HG03457 (cell line): ENCODE results near the gene ZPLD1.

Source experiments
- ATAC-seq: cut with Tn5 transposase; IDR thresholded peaks from one replicate; pipeline ENCODE4 v1.9.1; 2021; ENCODE audit warnings: moderate number of reproducible peaks; ENCODE audit not compliant: unreplicated experiment

Gene ZPLD1

GRCh38 chr3:102464261-102464660, 29.4 kb downstream of the ZPLD1 start:
- ATAC-seq: no peak

GRCh38 chr3:102466001-102466400, 31.2 kb downstream of the ZPLD1 start:
- ATAC-seq: no peak

DNA sequence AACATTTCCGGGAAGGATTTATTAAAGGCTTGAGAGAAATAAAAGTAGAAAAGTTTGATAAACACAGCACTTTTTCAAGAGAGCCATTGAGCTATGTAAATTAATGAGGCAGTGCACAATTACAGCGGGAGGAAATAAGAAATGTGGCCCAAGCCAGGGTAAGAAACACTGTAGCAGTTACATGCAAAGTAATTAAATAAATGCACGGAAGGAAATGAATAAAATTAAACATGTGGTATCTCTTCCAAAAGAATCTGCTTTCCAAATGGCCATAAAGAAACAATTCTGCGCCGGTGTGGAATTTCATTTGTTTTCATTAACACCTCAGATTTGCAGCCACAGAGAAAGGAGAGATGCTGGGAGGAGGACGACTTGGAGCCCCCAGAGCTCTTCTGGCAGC, 35.3 kb downstream of the ZPLD1 start:
- ATAC-seq: no peak

- no peak for ATAC-seq
Measured at GRCh38 chr3:102471001-102471400, 36.2 kb downstream of the ZPLD1 start.

- ATAC-seq: no peak
Measured at GRCh38 chr3:102471491-102471890, 36.7 kb downstream of the ZPLD1 start.

DNA sequence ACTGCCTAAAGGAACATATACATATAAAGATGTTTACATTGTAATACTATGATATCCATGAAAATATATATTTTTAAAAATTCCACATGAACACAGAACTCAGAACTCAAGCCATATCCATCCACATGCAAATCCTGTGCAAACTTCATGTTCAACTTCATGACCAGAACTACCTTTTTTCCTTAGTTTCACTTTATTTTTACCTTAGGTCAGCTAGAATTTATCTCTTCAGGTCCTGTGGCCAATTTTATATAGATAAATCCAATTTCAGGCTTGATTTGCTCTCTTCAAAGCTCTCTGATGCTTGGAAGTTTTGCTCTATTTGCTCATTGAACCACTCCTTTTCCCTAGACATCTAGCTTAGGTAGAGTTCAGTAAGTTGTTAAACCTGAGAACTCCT, 38.8 kb downstream of the ZPLD1 start:
- ATAC-seq: no peak

DNA sequence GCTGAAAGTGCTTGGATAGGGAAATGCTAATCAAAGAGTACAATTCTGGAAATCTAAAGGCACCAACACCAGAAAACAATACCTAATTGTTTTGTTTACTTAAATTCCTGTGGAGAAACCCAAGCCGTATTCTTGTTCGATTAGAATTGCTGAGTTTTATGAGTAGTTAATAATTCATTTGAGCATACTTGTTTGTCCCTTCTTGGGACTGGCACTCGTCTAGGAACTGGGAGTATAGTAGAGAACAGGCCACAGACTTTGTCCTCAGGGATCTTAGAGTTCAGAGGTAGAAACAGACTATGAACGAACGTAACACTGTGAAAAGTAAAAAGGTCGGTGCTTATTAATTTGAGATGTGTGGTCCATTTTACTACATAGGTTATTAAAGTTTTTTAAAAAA, 39.4 kb downstream of the ZPLD1 start:
- ATAC-seq: no peak

- ATAC-seq: no peak
Measured at GRCh38 chr3:102476198-102476597, 41.4 kb downstream of the ZPLD1 start.

GRCh38 chr3:102478160-102478559, 43.3 kb downstream of the ZPLD1 start:
- ATAC-seq: no peak

GRCh38 chr3:102480139-102480538, 45.3 kb downstream of the ZPLD1 start:
- no peak for ATAC-seq

GRCh38 chr3:102481050-102481449, 46.2 kb downstream of the ZPLD1 start:
- ATAC-seq: no peak

DNA sequence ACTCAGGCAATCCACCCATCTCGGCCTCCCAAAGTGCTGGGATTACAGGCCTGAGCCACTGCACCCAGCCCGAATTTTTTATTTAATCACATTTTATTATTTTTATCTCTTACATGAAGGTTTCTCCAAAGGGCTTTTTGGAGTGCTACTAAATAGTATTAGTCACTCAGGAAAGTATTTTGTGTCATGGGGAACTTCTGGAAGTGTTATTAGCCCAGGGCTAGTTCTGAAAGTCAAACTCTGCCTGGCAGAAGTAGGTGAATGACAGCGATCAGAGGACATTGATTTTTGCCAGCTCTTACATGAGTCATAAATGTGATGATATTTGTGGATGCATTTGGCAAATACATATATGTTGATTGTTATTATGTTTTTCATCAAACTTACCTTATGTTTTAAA, 48.7 kb downstream of the ZPLD1 start:
- ATAC-seq: no peak

- no peak for ATAC-seq
Measured at GRCh38 chr3:102484363-102484762, 49.5 kb downstream of the ZPLD1 start.

DNA sequence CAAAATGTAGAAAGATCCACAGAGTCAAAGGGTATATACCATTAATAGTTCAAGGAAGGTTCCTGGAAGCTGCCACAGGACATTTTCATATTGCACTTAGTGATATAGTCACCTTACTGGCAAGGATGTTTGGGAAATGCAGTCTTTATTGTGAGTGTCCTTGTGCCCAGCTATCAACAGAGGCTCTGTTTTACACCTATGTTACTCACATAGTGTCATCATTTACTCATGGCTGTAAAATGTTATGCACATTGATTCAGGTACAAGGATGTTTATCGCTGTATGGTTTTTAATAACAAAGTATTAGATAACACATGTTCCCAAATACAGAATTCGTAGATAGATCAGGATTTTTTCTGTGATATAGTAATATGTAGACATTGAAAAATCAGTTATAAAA, 50.9 kb downstream of the ZPLD1 start:
- no peak for ATAC-seq

DNA sequence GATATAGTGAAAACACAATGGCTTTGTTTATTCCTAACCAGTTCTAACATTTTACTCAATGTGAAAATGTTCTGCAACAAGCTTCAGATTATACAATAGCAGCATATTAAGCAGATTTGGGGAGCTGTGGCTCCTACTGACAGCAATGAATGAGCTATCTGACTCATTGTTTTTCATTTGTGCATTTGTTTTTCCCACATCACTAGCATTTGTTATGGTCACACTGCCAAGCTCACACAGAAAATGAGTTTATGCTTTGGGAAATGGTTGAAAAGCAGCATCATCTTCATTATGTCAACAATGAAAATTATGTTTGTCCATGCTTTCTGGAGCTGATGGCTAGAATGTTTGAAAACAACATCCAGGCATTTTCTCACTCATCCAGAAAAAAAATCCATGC, 53.5 kb downstream of the ZPLD1 start:
- ATAC-seq: no peak

GRCh38 chr3:102492300-102492699, 57.5 kb downstream of the ZPLD1 start:
- no peak for ATAC-seq

- ATAC-seq: no peak
Measured at GRCh38 chr3:102497571-102497970, 62.8 kb downstream of the ZPLD1 start.

- no peak for ATAC-seq
Measured at GRCh38 chr3:102505542-102505941, 70.7 kb downstream of the ZPLD1 start.

DNA sequence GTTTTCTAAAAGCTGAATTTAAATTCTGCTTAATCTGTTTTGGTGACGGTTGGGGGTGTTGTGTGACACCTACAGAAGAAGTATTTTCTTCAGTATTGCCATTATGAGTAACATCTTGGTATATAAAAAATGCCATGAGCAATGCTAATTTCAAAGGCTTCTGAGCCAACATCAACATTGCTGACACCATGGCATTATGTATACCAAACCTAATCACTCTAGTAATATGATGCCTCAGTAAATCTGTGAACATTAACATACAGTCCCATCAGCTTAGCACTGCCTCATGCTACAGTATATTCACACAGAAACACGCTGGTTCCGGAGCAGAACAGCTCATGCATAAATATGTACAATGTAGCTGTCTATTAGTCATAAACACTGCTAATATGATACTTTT, 75.8 kb downstream of the ZPLD1 start:
- ATAC-seq: no peak

DNA sequence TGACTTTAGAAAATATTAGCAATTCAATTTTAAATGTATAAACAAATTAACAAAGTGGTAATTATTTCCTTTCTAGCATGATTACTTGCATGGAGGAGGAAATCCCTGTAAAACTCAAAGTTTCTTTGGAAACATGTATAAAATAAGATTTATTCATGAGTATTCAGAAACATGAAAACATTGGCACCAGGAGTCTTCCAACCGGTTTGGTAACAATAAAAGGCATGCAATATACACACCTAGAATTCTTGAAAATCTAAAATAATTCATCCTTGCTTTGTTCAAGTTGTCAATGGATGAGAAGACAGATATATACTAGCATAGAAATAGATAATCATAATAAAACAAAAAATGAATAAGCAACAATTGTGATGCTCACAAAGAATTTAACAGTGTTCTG, 76.4 kb downstream of the ZPLD1 start:
- no peak for ATAC-seq

DNA sequence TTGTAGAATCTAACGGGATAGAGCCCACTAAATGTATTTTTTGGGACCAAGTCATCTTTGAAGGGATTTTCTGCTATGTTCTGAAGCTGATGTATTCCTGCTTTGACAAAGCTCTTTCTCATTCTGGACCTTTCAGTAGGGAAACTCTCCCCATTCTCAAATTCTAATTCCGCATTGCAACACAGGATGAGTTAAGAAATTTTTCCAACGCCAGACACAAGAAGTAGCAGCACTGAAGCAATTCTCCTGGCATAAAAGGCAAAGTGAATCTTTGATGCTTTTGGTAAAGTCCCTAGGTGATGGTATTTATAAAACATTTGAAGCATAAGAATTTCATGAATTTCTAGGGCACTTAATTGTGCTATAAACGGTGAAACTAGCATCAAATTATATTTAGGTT, 76.8 kb downstream of the ZPLD1 start:
- no peak for ATAC-seq

- ATAC-seq: no peak
Measured at GRCh38 chr3:102512734-102513504, 78.1 kb downstream of the ZPLD1 start.

DNA sequence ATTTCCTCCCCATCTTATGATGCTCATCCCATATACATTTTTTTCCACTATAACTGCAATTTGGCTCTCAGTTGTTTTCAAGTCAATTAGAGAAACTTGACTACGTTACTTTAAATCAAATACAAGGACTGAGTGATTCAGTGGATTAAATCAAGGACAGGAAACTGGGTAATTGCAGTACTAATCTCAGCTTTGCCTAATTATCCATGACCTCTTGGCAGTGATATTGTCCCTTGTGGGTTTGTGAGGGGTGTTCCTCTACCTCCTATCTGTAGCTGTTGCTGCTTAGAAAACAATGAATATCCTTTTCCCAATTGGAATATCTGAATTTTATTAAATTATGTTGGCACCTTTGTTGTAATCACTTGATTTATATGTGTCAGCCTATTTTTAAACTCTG, 79.4 kb downstream of the ZPLD1 start:
- no peak for ATAC-seq
